ENCODE data around the gene MAML2. TPM values are rescaled to one million over a fixed set of nuclear protein-coding genes. Genes with fewer than 3 reads are reported as not detected.
A peak's percentile ranks its signal among the peaks of the same experiment; 100 is the strongest.
"Not testable (repeated sequence)": the region's sequence is repeated elsewhere in the genome, so short reads cannot be mapped to it uniquely, and the experiment has no call there.

Gene MAML2
- polyA plus RNA-seq, 3 donors: 28.1 to 29.8 (median 28.8) TPM

GRCh38 chr11:96189351-96189750, 153.6 kb downstream of the MAML2 start:
- DNase-seq: no peak

GRCh38 chr11:96188243-96189006, 154.6 kb downstream of the MAML2 start:
- DNase-seq: no peak

GRCh38 chr11:96187822-96188221, 155.2 kb downstream of the MAML2 start:
- DNase-seq: no peak

- DNase-seq: no peak
Observed at GRCh38 chr11:96186806-96187205, 156.2 kb downstream of the MAML2 start.

- DNase-seq: no peak
Observed at GRCh38 chr11:96185220-96185768, 157.7 kb downstream of the MAML2 start.

GRCh38 chr11:96180937-96181336, 162.1 kb downstream of the MAML2 start:
- not testable (repeated sequence) for DNase-seq

- no peak for DNase-seq
Observed at GRCh38 chr11:96180341-96180740, 162.7 kb downstream of the MAML2 start.

- no peak for DNase-seq
Observed at GRCh38 chr11:96179905-96180304, 163.1 kb downstream of the MAML2 start.

- DNase-seq: no peak
Observed at GRCh38 chr11:96178887-96179279, 164.1 kb downstream of the MAML2 start.

GRCh38 chr11:96178049-96178886, 164.7 kb downstream of the MAML2 start:
- DNase-seq: peak; percentile 73

- DNase-seq: no peak
Observed at GRCh38 chr11:96177146-96177545, 165.8 kb downstream of the MAML2 start.

GRCh38 chr11:96173906-96174305, 169.1 kb downstream of the MAML2 start:
- DNase-seq: no peak

- no peak for DNase-seq
Observed at GRCh38 chr11:96173422-96173821, 169.6 kb downstream of the MAML2 start.

- no peak for DNase-seq
Observed at GRCh38 chr11:96172604-96173003, 170.4 kb downstream of the MAML2 start.

- DNase-seq: no peak
Observed at GRCh38 chr11:96169250-96169649, 173.7 kb downstream of the MAML2 start.

GRCh38 chr11:96168623-96169022, 174.4 kb downstream of the MAML2 start:
- no peak for DNase-seq

GRCh38 chr11:96167787-96168186, 175.2 kb downstream of the MAML2 start:
- DNase-seq: no peak

GRCh38 chr11:96167203-96167758, 175.7 kb downstream of the MAML2 start:
- no peak for DNase-seq

- DNase-seq: no peak
Observed at GRCh38 chr11:96162816-96163499, 180.0 kb downstream of the MAML2 start.

- peak; percentile 81 for DNase-seq
Observed at GRCh38 chr11:96161307-96162089, 181.5 kb downstream of the MAML2 start.

- no peak for DNase-seq
Observed at GRCh38 chr11:96160732-96161306, 182.2 kb downstream of the MAML2 start.

Measured in renal pelvis (tissue), 4 donors.